OCI-LY7 (cell line): ENCODE data around the gene CMTM7.

Source experiments
- CTCF ChIP-seq: fragments of 200-600 bp; sonication (generic); conservative IDR thresholded peaks from 2 replicates; pipeline ENCODE4 v1.5.1; 2014; ENCODE audit warnings: mild to moderate bottlenecking, antibody characterized with exemption, low read length, moderate library complexity, mixed read lengths
- EZH2phosphoT487 ChIP-seq: fragments of 200-600 bp; sonication (generic); IDR thresholded peaks from 2 replicates; pipeline ENCODE4 v1.6.1; 2018; ENCODE audit warnings: low read depth, borderline replicate concordance, mild to moderate bottlenecking, mixed run types, antibody characterized with exemption, low read length, moderate library complexity, mixed read lengths

GRCh38 chr3:32442766-32443165 is 51.1 kb downstream of the CMTM7 start:
- TF ChIP-seq CTCF (no peak), EZH2phosphoT487 (no peak)
